H9 (cell line): ENCODE data around the gene NPLOC4. TPM values are rescaled to one million over a fixed set of nuclear protein-coding genes. Genes with fewer than 3 reads are reported as not detected.

ENCODE experiments used
- DNase-seq: peaks from one replicate; pipeline ENCODE4 v3.0.0-alpha.2; 2017
- H2AFZ ChIP-seq: one replicate; pipeline ENCODE4 v1.6.1; 2013; ENCODE audit warnings: mild to moderate bottlenecking, low read length, control low read depth, moderate library complexity
- H2AK5ac ChIP-seq: 2 replicates; pipeline ENCODE4 v1.6.1; 2013; ENCODE audit warnings: low read length, control low read depth, mixed read lengths; ENCODE audit not compliant: insufficient read length
- H2BK120ac ChIP-seq: one replicate; pipeline ENCODE4 v1.6.1; 2013; ENCODE audit warnings: low read depth, mild to moderate bottlenecking, low read length, control low read depth, inconsistent platforms; ENCODE audit not compliant: poor library complexity, severe bottlenecking
- H2BK12ac ChIP-seq: 2 replicates; pipeline ENCODE4 v1.6.1; 2013; ENCODE audit warnings: low read length, control low read depth, mixed read lengths, low read depth; ENCODE audit not compliant: insufficient read length
- H2BK15ac ChIP-seq: 2 replicates; pipeline ENCODE4 v1.6.1; 2013; ENCODE audit warnings: low read depth, low read length, control low read depth
- H2BK20ac ChIP-seq: one replicate; pipeline ENCODE4 v1.6.1; 2013; ENCODE audit warnings: low read depth, mild to moderate bottlenecking, low read length, control low read depth, inconsistent platforms; ENCODE audit not compliant: poor library complexity, severe bottlenecking
- H2BK5ac ChIP-seq: 2 replicates; pipeline ENCODE4 v1.6.1; 2013; ENCODE audit warnings: low read length, control low read depth, mixed read lengths; ENCODE audit not compliant: insufficient read length
- H3K14ac ChIP-seq: 2 replicates; pipeline ENCODE4 v1.6.1; 2013; ENCODE audit warnings: low read length, control low read depth; ENCODE audit not compliant: insufficient read depth
- H3K18ac ChIP-seq: 2 replicates; pipeline ENCODE4 v1.6.1; 2013; ENCODE audit warnings: low read depth, mild to moderate bottlenecking, mixed read lengths, low read length, control low read depth; ENCODE audit not compliant: insufficient read length
- H3K23ac ChIP-seq: 2 replicates; pipeline ENCODE4 v1.6.1; 2013; ENCODE audit warnings: low read length, control low read depth, mixed read lengths, low read depth; ENCODE audit not compliant: insufficient read length
- H3K23me2 ChIP-seq: 2 replicates; pipeline ENCODE4 v1.6.1; 2013; ENCODE audit warnings: low read depth, mild to moderate bottlenecking, mixed read lengths, low read length, control low read depth; ENCODE audit not compliant: insufficient read length, poor library complexity, severe bottlenecking
- H3K27ac ChIP-seq: 2 replicates; pipeline ENCODE4 v1.5.1; 2013; ENCODE audit warnings: low read length, control low read depth, mixed read lengths, low read depth; ENCODE audit not compliant: insufficient read length
- H3K27me3 ChIP-seq: 2 replicates; pipeline ENCODE4 v1.6.1; 2013; ENCODE audit warnings: low read length, control low read depth, inconsistent platforms; ENCODE audit not compliant: insufficient read depth
- H3K4ac ChIP-seq: 2 replicates; pipeline ENCODE4 v1.6.1; 2013; ENCODE audit warnings: low read depth, mild to moderate bottlenecking, control low read depth, inconsistent platforms, low read length, moderate library complexity
- H3K4me1 ChIP-seq: 2 replicates; pipeline ENCODE4 v1.6.1; 2013; ENCODE audit warnings: low read length, control low read depth, inconsistent platforms; ENCODE audit not compliant: insufficient read depth
- H3K4me2 ChIP-seq: 2 replicates; pipeline ENCODE4 v1.6.1; 2013; ENCODE audit warnings: low read length, control low read depth, mixed read lengths; ENCODE audit not compliant: insufficient read length, insufficient read depth
- H3K56ac ChIP-seq: 2 replicates; pipeline ENCODE4 v1.6.1; 2013; ENCODE audit warnings: low read depth, mild to moderate bottlenecking, mixed read lengths, low read length, control low read depth; ENCODE audit not compliant: insufficient read length
- H3K79me1 ChIP-seq: 2 replicates; pipeline ENCODE4 v1.6.1; 2013; ENCODE audit warnings: low read depth, mild to moderate bottlenecking, moderate library complexity, low read length, control low read depth, inconsistent platforms; ENCODE audit not compliant: insufficient read depth, poor library complexity, severe bottlenecking
- H3K79me2 ChIP-seq: 2 replicates; pipeline ENCODE4 v1.6.1; 2013; ENCODE audit warnings: low read length, control low read depth, inconsistent platforms; ENCODE audit not compliant: insufficient read depth
- H3K9ac ChIP-seq: 2 replicates; pipeline ENCODE4 v1.6.1; 2013; ENCODE audit warnings: low read length, control low read depth, mixed read lengths; ENCODE audit not compliant: insufficient read length; ENCODE audit errors: extremely low read depth
- H3K9me3 ChIP-seq: one replicate; pipeline ENCODE4 v1.6.1; 2013; ENCODE audit warnings: low read depth, low read length, inconsistent platforms; ENCODE audit not compliant: control insufficient read depth
- H3T11ph ChIP-seq: one replicate; pipeline ENCODE4 v1.6.1; 2013; ENCODE audit warnings: mild to moderate bottlenecking, low read length, control low read depth, inconsistent platforms
- H4K20me1 ChIP-seq: one replicate; pipeline ENCODE4 v1.6.1; 2013; ENCODE audit not compliant: control insufficient read depth, insufficient read length, insufficient read depth
- H4K5ac ChIP-seq: 2 replicates; pipeline ENCODE4 v1.6.1; 2013; ENCODE audit warnings: low read depth, mild to moderate bottlenecking, mixed read lengths, low read length, control low read depth; ENCODE audit not compliant: insufficient read length
- H4K8ac ChIP-seq: replicated peaks from 2 replicates; pipeline ENCODE4 v1.6.1; 2013; ENCODE audit warnings: low read length, control low read depth, mixed read lengths, low read depth; ENCODE audit not compliant: insufficient read length
- H4K91ac ChIP-seq: 2 replicates; pipeline ENCODE4 v1.6.1; 2013; ENCODE audit warnings: low read depth, mild to moderate bottlenecking, moderate library complexity, mixed read lengths, low read length, control low read depth; ENCODE audit not compliant: insufficient read length
- H3K27ac Mint-ChIP-seq, 3 experiments: 2 replicates in 2 of 3; 3 replicates in 1 of 3; pipeline ENCODE4 v1.8.0; 2020 to 2021; ENCODE audit warnings: mixed read lengths in 3 of 3, mild to moderate bottlenecking in 1 of 3, moderate library complexity in 1 of 3
- H3K27me3 Mint-ChIP-seq: 2 replicates; pipeline ENCODE4 v1.8.0; 2021; ENCODE audit warnings: low read depth, mild to moderate bottlenecking, moderate library complexity, mixed read lengths
- H3K36me3 Mint-ChIP-seq, 3 experiments: 2 replicates in 2 of 3; 3 replicates in 1 of 3; pipeline ENCODE4 v1.8.0; 2020 to 2021; ENCODE audit warnings: low read depth in 3 of 3, mixed read lengths in 3 of 3; ENCODE audit not compliant: insufficient read depth in 1 of 3
- H3K4me1 Mint-ChIP-seq, 2 experiments: 2 replicates each; pipeline ENCODE4 v1.8.0; 2020; ENCODE audit warnings: mixed read lengths in 2 of 2
- H3K4me3 Mint-ChIP-seq, 2 experiments: 2 replicates in 1 of 2; 3 replicates in 1 of 2; pipeline ENCODE4 v1.8.0; 2020 to 2021; ENCODE audit warnings: mild to moderate bottlenecking in 2 of 2, mixed read lengths in 2 of 2, moderate library complexity in 1 of 2
- H3K9me3 Mint-ChIP-seq, 2 experiments: 2 replicates in 1 of 2; 3 replicates in 1 of 2; pipeline ENCODE4 v1.8.0; 2020; ENCODE audit warnings: mild to moderate bottlenecking in 2 of 2, mixed read lengths in 2 of 2, moderate library complexity in 1 of 2
- WGBS: extraction: QIAGEN DNeasy Blood & Tissue Kit; methylation state at CpG from one replicate; pipeline ENCODE4 v1.1.7; 2013; ENCODE audit warnings: missing lambda C conversion rate, low lambda C conversion rate, mixed read lengths; ENCODE audit not compliant: insufficient read length; ENCODE audit errors: extremely low coverage; 5-methylcytosine and 5-hydroxymethylcytosine counted together
- total RNA-seq: library from RNA; stranded (reverse); gene quantifications from 2 replicates; pipeline ENCODE4 v1.2.1, GENCODE V29; 2021
- TF ChIP-seq, protein P1 (sequence below): fragments of 200-600 bp; sonication (generic); conservative IDR thresholded peaks from 3 replicates; pipeline ENCODE4 v1.8.0; 2021; ENCODE audit warnings: antibody characterized with exemption, mild to moderate bottlenecking

Gene NPLOC4
- total RNA-seq, 1 experiment from 2014 or later, result 103 TPM

GRCh38 chr17:81599719-81600486 lies 37.0 kb downstream of the NPLOC4 start:
- Histone ChIP-seq H3K4me1 (no peaks in the 10 kb centered on the region), H3K23me2 (no peaks in the 10 kb centered on the region), H2AFZ (no peak overlapping the region), H2AK5ac (no peak overlapping the region), H3K27ac (no peak overlapping the region), H3K27me3 (no peaks in the 10 kb centered on the region), H3K14ac (no peak overlapping the region), H3K18ac (no peak overlapping the region), H3K9ac (no peak overlapping the region), H2BK5ac (no peak overlapping the region), H3K9me3 (no peaks in the 10 kb centered on the region), H3K23ac (no peak overlapping the region), H2BK12ac (no peak overlapping the region), H4K91ac (no peak overlapping the region), H4K20me1 (no peaks in the 10 kb centered on the region), H4K5ac (no peak overlapping the region), H3K79me1 (peaks cover 3% of the 10 kb centered on the region), H4K8ac (no peak overlapping the region), H3K56ac (no peak overlapping the region), H3T11ph (no peak overlapping the region), H2BK15ac (no peak overlapping the region), H3K4me2 (no peak overlapping the region), H3K4ac (no peak overlapping the region), H3K79me2 (no peaks in the 10 kb centered on the region), H2BK20ac (no peak overlapping the region), H2BK120ac (no peak overlapping the region)
- WGBS, result no CpG with 5 or more reads among the region's 10 CpGs
- Mint-ChIP-seq H3K27me3 (no peaks in the 10 kb centered on the region), H3K9me3 (no peaks in the 10 kb centered on the region), H3K27ac (no peak overlapping the region), H3K4me3 (no peak overlapping the region), H3K4me1 (no peaks in the 10 kb centered on the region), H3K36me3 (peaks cover 25 to 81% (median 63%) of the 10 kb centered on the region in 3 experiments; a peak in 6 of 7 replicates)
- DNase-seq, result no peak
- TF ChIP-seq, protein P1, sequence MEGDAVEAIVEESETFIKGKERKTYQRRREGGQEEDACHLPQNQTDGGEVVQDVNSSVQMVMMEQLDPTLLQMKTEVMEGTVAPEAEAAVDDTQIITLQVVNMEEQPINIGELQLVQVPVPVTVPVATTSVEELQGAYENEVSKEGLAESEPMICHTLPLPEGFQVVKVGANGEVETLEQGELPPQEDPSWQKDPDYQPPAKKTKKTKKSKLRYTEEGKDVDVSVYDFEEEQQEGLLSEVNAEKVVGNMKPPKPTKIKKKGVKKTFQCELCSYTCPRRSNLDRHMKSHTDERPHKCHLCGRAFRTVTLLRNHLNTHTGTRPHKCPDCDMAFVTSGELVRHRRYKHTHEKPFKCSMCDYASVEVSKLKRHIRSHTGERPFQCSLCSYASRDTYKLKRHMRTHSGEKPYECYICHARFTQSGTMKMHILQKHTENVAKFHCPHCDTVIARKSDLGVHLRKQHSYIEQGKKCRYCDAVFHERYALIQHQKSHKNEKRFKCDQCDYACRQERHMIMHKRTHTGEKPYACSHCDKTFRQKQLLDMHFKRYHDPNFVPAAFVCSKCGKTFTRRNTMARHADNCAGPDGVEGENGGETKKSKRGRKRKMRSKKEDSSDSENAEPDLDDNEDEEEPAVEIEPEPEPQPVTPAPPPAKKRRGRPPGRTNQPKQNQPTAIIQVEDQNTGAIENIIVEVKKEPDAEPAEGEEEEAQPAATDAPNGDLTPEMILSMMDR, result no peak
